Calu3 (cell line): Measurements from ENCODE around the gene ZSCAN29. TPM values are rescaled to one million over a fixed set of nuclear protein-coding genes. Genes with fewer than 3 reads are reported as not detected.

Experiments
- BruUV-seq: library from RNA; stranded (reverse); fragments of 400-500 nt; replicated peaks from 2 replicates; lab custom pipeline; 2021; lab: Mats Ljungman, UMichigan
- CTCF ChIA-PET: fragments of 300-600 bp; sonication (Branson Sonifier 250); formaldehyde crosslinking; loops from one replicate; lab custom pipeline; 2022; ENCODE audit warnings: antibody characterized with exemption; lab: Charles Lee
- DNase-seq: peaks from one replicate; pipeline ENCODE4 v3.0.0; 2022
- H3K27ac Mint-ChIP-seq: one replicate; pipeline ENCODE4 v1.8.0; 2022; ENCODE audit warnings: mixed read lengths; ENCODE audit not compliant: unreplicated experiment
- H3K27me3 Mint-ChIP-seq: one replicate; pipeline ENCODE4 v1.8.0; 2022; ENCODE audit warnings: mixed read lengths; ENCODE audit not compliant: unreplicated experiment
- H3K36me3 Mint-ChIP-seq: one replicate; pipeline ENCODE4 v1.8.0; 2022; ENCODE audit warnings: mild to moderate bottlenecking, moderate library complexity, mixed read lengths; ENCODE audit not compliant: insufficient read depth, unreplicated experiment
- H3K4me1 Mint-ChIP-seq: one replicate; pipeline ENCODE4 v1.8.0; 2022; ENCODE audit warnings: mild to moderate bottlenecking, low read depth, mixed read lengths; ENCODE audit not compliant: unreplicated experiment
- H3K4me3 Mint-ChIP-seq: one replicate; pipeline ENCODE4 v1.8.0; 2022; ENCODE audit warnings: mild to moderate bottlenecking, low read depth, moderate library complexity, mixed read lengths; ENCODE audit not compliant: unreplicated experiment
- H3K9me3 Mint-ChIP-seq: one replicate; pipeline ENCODE4 v1.8.0; 2022; ENCODE audit warnings: low read depth, mixed read lengths; ENCODE audit not compliant: unreplicated experiment
- CTCF ChIP-seq: fragments of 200-600 bp; IDR thresholded peaks from one replicate; pipeline ENCODE4 v1.8.0; 2022; ENCODE audit warnings: antibody characterized with exemption; ENCODE audit not compliant: unreplicated experiment
- intact Hi-C: fragments of 100-400 bp; cut with micrococcal nuclease; formaldehyde crosslinking; loops from one replicate; pipeline ENCODE4 v1.10.0; 2022; ENCODE audit not compliant: unreplicated experiment
- total RNA-seq: library from RNA; stranded (reverse); gene quantifications from 2 replicates; pipeline ENCODE4 v1.2.3, GENCODE V29; 2022

ZSCAN29 gene
- total RNA-seq, 1 experiment from 2014 or later, result 27.1 TPM

GRCh38 chr15:43329217-43329959 is 41.5 kb downstream of the ZSCAN29 start:
- no peaks in the 10 kb centered on the region for H3K4me1 Mint-ChIP-seq
- intact Hi-C loops, result no loop called here
- H3K27ac Mint-ChIP-seq, result no peak overlapping the region
- TSS peak; percentile 48 for BruUV-seq
- peaks cover 19% of the 10 kb centered on the region for H3K36me3 Mint-ChIP-seq
- TF ChIP-seq CTCF, result no peak
- no peaks in the 10 kb centered on the region for H3K9me3 Mint-ChIP-seq
- no peak for DNase-seq
- CTCF ChIA-PET, result no interaction called here
- H3K27me3 Mint-ChIP-seq, result no peaks in the 10 kb centered on the region
- H3K4me3 Mint-ChIP-seq, result peak overlapping the region; percentile 75

- no peak for DNase-seq
- peaks cover 10% of the 10 kb centered on the region for H3K36me3 Mint-ChIP-seq
- H3K4me3 Mint-ChIP-seq, result no peak overlapping the region
- peaks cover 19% of the 10 kb centered on the region for H3K27me3 Mint-ChIP-seq
- H3K27ac Mint-ChIP-seq, result no peak overlapping the region
- BruUV-seq, result no TSS peak
- no peaks in the 10 kb centered on the region for H3K9me3 Mint-ChIP-seq
- CTCF ChIA-PET, result no interaction called here
- intact Hi-C loops, result no loop called here
- TF ChIP-seq CTCF, result no peak
- no peaks in the 10 kb centered on the region for H3K4me1 Mint-ChIP-seq
These were observed 45.7 kb downstream of the ZSCAN29 start for GRCh38 chr15:43325039-43325684.

- Mint-ChIP-seq H3K9me3 (no peaks in the 10 kb centered on the region), H3K4me3 (no peak overlapping the region), H3K36me3 (no peaks in the 10 kb centered on the region), H3K27ac (no peak overlapping the region), H3K4me1 (peaks cover 4% of the 10 kb centered on the region), H3K27me3 (peaks cover 19% of the 10 kb centered on the region)
- no peak for TF ChIP-seq CTCF
- no peak for DNase-seq
- no TSS peak for BruUV-seq
- CTCF ChIA-PET, result interaction anchor here (0.7 kb wide), 1 partner anchor 13 kb away, joined by 3 read pairs; no protein-coding TSS in a partner anchor
- intact Hi-C loops, result no loop called here
These were observed 51.7 kb downstream of the ZSCAN29 start for GRCh38 chr15:43318990-43319771.

- Mint-ChIP-seq H3K4me1 (peaks cover 7% of the 10 kb centered on the region), H3K27ac (no peak overlapping the region), H3K36me3 (no peaks in the 10 kb centered on the region), H3K4me3 (no peak overlapping the region), H3K9me3 (no peaks in the 10 kb centered on the region), H3K27me3 (peaks cover 26% of the 10 kb centered on the region)
- DNase-seq, result no peak
- no TSS peak for BruUV-seq
- TF ChIP-seq CTCF, result no peak
- intact Hi-C loops, result no loop called here
- CTCF ChIA-PET, result no interaction called here
These were observed 53.2 kb downstream of the ZSCAN29 start for GRCh38 chr15:43317566-43318184.
